Central memory CD8-positive, alpha-beta T cell (primary cell): Measurements from ENCODE around the gene ASPDH.

Experiments used
- ATAC-seq: fragments of 150-1000 bp; cut with Tn5 transposase; replicated peaks from 2 replicates; pipeline ENCODE4 v1.10.0; 2022; ENCODE audit warnings: mild to moderate bottlenecking, moderate FRiP score, moderate number of reproducible peaks; ENCODE audit not compliant: poor library complexity, severe bottlenecking; ENCODE audit errors: extremely low read depth
- DNase-seq, 2 donors: peaks; one replicate each; pipeline ENCODE4 v3.0.0; 2021; ENCODE audit warnings: low spot score in 2 of 2
- H3K27ac Mint-ChIP-seq: one replicate; pipeline ENCODE4 v1.8.0; 2022; ENCODE audit warnings: low read depth, mild to moderate bottlenecking, moderate library complexity, mixed read lengths
- H3K27me3 Mint-ChIP-seq: one replicate; pipeline ENCODE4 v1.8.0; 2022; ENCODE audit warnings: mixed read lengths
- H3K36me3 Mint-ChIP-seq: one replicate; pipeline ENCODE4 v1.8.0; 2022; ENCODE audit warnings: mild to moderate bottlenecking, moderate library complexity, mixed read lengths; ENCODE audit not compliant: insufficient read depth
- H3K4me1 Mint-ChIP-seq: one replicate; pipeline ENCODE4 v1.8.0; 2022; ENCODE audit warnings: mixed read lengths
- H3K4me3 Mint-ChIP-seq: one replicate; pipeline ENCODE4 v1.8.0; 2022; ENCODE audit warnings: mild to moderate bottlenecking, moderate library complexity, mixed read lengths
- H3K9me3 Mint-ChIP-seq: one replicate; pipeline ENCODE4 v1.8.0; 2022; ENCODE audit warnings: mixed read lengths

ASPDH gene

GRCh38 chr19:50552540-50552939 lies 38.8 kb upstream of the ASPDH start:
- ATAC-seq (no peak), DNase-seq (no peak)
- Mint-ChIP-seq H3K27ac (no peak overlapping the region), H3K36me3 (no peaks in the 10 kb centered on the region), H3K27me3 (peaks cover 88% of the 10 kb centered on the region), H3K9me3 (no peaks in the 10 kb centered on the region), H3K4me1 (peaks cover 14% of the 10 kb centered on the region), H3K4me3 (no peak overlapping the region)

- no peaks in the 10 kb centered on the region for H3K9me3 Mint-ChIP-seq
- no peak overlapping the region for H3K4me3 Mint-ChIP-seq
- H3K27ac Mint-ChIP-seq, result no peak overlapping the region
- H3K27me3 Mint-ChIP-seq, result peaks cover 88% of the 10 kb centered on the region
- no peak for ATAC-seq
- H3K36me3 Mint-ChIP-seq, result no peaks in the 10 kb centered on the region
- DNase-seq, result no peak
- peaks cover 14% of the 10 kb centered on the region for H3K4me1 Mint-ChIP-seq
These were observed 38.0 kb upstream of the ASPDH start for GRCh38 chr19:50551715-50552187.

- Mint-ChIP-seq H3K9me3 (no peaks in the 10 kb centered on the region), H3K36me3 (no peaks in the 10 kb centered on the region), H3K4me3 (no peak overlapping the region), H3K27ac (no peak overlapping the region), H3K4me1 (peaks cover 8% of the 10 kb centered on the region), H3K27me3 (peaks cover 86% of the 10 kb centered on the region)
- DNase-seq, result no peak
- no peak for ATAC-seq
These were observed 37.5 kb upstream of the ASPDH start for GRCh38 chr19:50551034-50551714.

- H3K9me3 Mint-ChIP-seq, result no peaks in the 10 kb centered on the region
- peaks cover 80% of the 10 kb centered on the region for H3K27me3 Mint-ChIP-seq
- H3K4me3 Mint-ChIP-seq, result no peak overlapping the region
These were observed 36.9 kb upstream of the ASPDH start for GRCh38 chr19:50550594-50550966.

GRCh38 chr19:50549927-50550593 lies 36.3 kb upstream of the ASPDH start:
- DNase-seq, result no peak
- Mint-ChIP-seq H3K9me3 (no peaks in the 10 kb centered on the region), H3K4me3 (no peak overlapping the region), H3K4me1 (peaks cover under 1% of the 10 kb centered on the region), H3K27ac (no peak overlapping the region), H3K27me3 (peaks cover 74% of the 10 kb centered on the region), H3K36me3 (no peaks in the 10 kb centered on the region)
- ATAC-seq, result no peak

More at GRCh38 chr19:50550594-50550966, 36.9 kb upstream of the ASPDH start:
- DNase-seq, result no peak
- Mint-ChIP-seq H3K36me3 (no peaks in the 10 kb centered on the region), H3K4me1 (peaks cover 6% of the 10 kb centered on the region), H3K27ac (no peak overlapping the region)
- no peak for ATAC-seq

- Mint-ChIP-seq H3K27me3 (peaks cover 67% of the 10 kb centered on the region), H3K9me3 (no peaks in the 10 kb centered on the region), H3K27ac (no peak overlapping the region), H3K36me3 (no peaks in the 10 kb centered on the region), H3K4me3 (no peak overlapping the region), H3K4me1 (no peaks in the 10 kb centered on the region)
- no peak for DNase-seq
- ATAC-seq, result no peak
These were observed 35.6 kb upstream of the ASPDH start for GRCh38 chr19:50549059-50549926.

- no peak for DNase-seq
- H3K36me3 Mint-ChIP-seq, result no peaks in the 10 kb centered on the region
- H3K27me3 Mint-ChIP-seq, result peaks cover 58% of the 10 kb centered on the region
- H3K4me1 Mint-ChIP-seq, result no peaks in the 10 kb centered on the region
- no peak overlapping the region for H3K4me3 Mint-ChIP-seq
- no peaks in the 10 kb centered on the region for H3K9me3 Mint-ChIP-seq
- H3K27ac Mint-ChIP-seq, result no peak overlapping the region
- ATAC-seq, result no peak
These were observed 34.7 kb upstream of the ASPDH start for GRCh38 chr19:50548191-50549058.

- no peaks in the 10 kb centered on the region for H3K36me3 Mint-ChIP-seq
- ATAC-seq (no peak), DNase-seq (no peak)
- no peaks in the 10 kb centered on the region for H3K9me3 Mint-ChIP-seq
- peaks cover 50% of the 10 kb centered on the region for H3K27me3 Mint-ChIP-seq
- no peak overlapping the region for H3K4me3 Mint-ChIP-seq
- no peak overlapping the region for H3K27ac Mint-ChIP-seq
- no peaks in the 10 kb centered on the region for H3K4me1 Mint-ChIP-seq
These were observed 33.9 kb upstream of the ASPDH start for GRCh38 chr19:50547385-50548190.

- H3K36me3 Mint-ChIP-seq, result no peaks in the 10 kb centered on the region
- no peaks in the 10 kb centered on the region for H3K9me3 Mint-ChIP-seq
- ATAC-seq (no peak), DNase-seq (no peak)
- H3K27ac Mint-ChIP-seq, result no peak overlapping the region
- no peak overlapping the region for H3K4me3 Mint-ChIP-seq
- H3K4me1 Mint-ChIP-seq, result no peaks in the 10 kb centered on the region
- peaks cover 41% of the 10 kb centered on the region for H3K27me3 Mint-ChIP-seq
These were observed 33.0 kb upstream of the ASPDH start for GRCh38 chr19:50546527-50547221.

- no peaks in the 10 kb centered on the region for H3K4me1 Mint-ChIP-seq
- H3K9me3 Mint-ChIP-seq, result no peaks in the 10 kb centered on the region
- no peak overlapping the region for H3K4me3 Mint-ChIP-seq
- peaks cover 14% of the 10 kb centered on the region for H3K27me3 Mint-ChIP-seq
- H3K36me3 Mint-ChIP-seq, result no peaks in the 10 kb centered on the region
- DNase-seq (no peak), ATAC-seq (no peak)
- no peak overlapping the region for H3K27ac Mint-ChIP-seq
These were observed 29.2 kb upstream of the ASPDH start for GRCh38 chr19:50542943-50543342.

GRCh38 chr19:50537769-50538230 lies 24.1 kb upstream of the ASPDH start:
- peaks cover 12% of the 10 kb centered on the region for H3K27me3 Mint-ChIP-seq
- no peaks in the 10 kb centered on the region for H3K36me3 Mint-ChIP-seq
- peaks cover 6% of the 10 kb centered on the region for H3K9me3 Mint-ChIP-seq
- ATAC-seq (no peak), DNase-seq (peak; percentile 17 to 30)
- no peaks in the 10 kb centered on the region for H3K4me1 Mint-ChIP-seq
- no peak overlapping the region for H3K27ac Mint-ChIP-seq
- H3K4me3 Mint-ChIP-seq, result no peak overlapping the region
